GM20431 (cell line): ENCODE measurements around the gene RNASET2.
"Not testable (repeated sequence)": the region's sequence is repeated elsewhere in the genome, so short reads cannot be mapped to it uniquely, and the experiment has no call there.

Experiments
- in situ Hi-C: fragments of 300-500 bp; cut with MseI, MboI; formaldehyde crosslinking; loops from one replicate; pipeline ENCODE4 v1.15.0; 2020; ENCODE audit warnings: low sequenced_read_pairs; ENCODE audit not compliant: unreplicated experiment

RNASET2 gene

DNA sequence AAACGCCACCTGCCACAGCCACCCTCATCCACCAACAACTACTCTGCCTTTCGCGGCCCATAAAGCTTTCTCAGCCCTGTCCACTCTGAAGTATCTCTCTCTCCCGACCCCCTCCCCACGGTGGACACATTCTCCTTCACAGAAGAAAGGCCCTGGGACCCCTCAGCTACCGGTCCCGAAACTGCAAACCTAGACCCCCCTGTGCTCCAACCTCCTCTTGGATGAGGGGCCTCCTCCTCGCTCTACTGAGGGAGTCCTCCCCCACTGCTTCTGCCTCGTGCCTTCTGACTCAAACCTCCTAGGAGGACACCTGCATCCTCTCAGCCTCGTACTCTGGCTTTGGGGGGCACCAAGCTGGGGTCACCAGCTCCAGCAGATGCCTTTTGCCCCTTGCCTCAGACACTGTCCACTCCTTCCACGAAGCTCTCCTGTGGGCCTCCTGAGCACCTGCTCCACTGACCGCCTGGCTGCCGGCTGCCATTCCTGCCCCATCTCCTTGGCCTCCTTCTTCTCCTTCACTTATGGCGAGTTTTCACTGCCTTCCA is 24.9 kb downstream of the RNASET2 start:
- in situ Hi-C loops = loop anchor here (25.0 kb wide), 1 partner anchor 144 kb away; no protein-coding TSS in a partner anchor

DNA sequence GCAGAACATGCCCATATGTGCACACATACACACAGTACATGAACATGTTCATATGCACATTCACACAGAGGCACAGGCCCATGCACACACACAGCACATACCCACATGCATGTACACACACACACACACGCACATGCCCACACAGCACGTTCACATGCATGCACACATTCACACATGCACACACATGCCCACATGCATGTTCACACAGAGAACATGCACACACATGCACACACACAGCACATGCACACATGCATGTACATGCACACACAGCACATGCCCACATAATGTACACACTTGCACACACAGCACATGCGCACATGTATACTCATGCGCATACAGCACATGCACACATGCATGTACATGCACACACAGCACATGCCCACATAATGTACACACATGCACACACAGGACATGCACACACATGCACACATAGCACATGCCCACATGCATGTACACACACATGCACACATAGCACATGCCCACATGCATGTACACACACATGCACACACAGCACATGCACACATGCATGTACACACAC is 25.9 kb downstream of the RNASET2 start:
- in situ Hi-C loops = loop anchor here (25.0 kb wide), 1 partner anchor 143 kb away; no protein-coding TSS in a partner anchor

DNA sequence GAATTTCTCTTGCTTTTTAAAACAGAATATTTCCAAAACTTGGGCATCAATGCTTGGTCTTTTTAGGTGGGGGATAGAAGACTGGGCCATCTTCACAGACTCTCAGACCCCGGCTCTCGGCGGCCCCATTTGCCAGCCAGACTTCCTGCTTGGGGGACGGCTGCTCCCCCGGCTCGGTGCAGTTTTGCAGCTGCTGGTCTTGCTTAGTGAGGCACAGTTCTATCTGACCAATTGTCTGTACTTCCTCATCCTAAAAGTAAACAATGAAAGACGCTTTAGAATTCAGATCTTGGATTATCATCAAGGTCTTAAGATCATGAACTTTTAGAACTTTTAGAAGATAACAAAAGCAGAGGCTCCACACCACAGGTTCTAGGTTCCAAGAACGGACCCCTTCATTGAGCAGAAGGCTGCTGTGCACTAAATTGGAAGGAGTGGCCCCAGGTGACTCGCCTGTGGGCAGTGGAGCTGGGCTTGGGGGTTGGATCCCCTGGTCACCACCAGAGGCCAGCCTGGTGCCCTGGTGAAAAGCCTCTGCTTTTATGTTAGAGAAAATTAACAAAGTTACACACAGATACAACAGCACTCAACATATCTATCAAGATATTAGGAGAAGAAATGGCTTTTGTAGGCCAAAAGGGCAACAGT is 26.7 kb downstream of the RNASET2 start:
- in situ Hi-C loops = loop anchor here (25.0 kb wide), 1 partner anchor 142 kb away; no protein-coding TSS in a partner anchor

DNA sequence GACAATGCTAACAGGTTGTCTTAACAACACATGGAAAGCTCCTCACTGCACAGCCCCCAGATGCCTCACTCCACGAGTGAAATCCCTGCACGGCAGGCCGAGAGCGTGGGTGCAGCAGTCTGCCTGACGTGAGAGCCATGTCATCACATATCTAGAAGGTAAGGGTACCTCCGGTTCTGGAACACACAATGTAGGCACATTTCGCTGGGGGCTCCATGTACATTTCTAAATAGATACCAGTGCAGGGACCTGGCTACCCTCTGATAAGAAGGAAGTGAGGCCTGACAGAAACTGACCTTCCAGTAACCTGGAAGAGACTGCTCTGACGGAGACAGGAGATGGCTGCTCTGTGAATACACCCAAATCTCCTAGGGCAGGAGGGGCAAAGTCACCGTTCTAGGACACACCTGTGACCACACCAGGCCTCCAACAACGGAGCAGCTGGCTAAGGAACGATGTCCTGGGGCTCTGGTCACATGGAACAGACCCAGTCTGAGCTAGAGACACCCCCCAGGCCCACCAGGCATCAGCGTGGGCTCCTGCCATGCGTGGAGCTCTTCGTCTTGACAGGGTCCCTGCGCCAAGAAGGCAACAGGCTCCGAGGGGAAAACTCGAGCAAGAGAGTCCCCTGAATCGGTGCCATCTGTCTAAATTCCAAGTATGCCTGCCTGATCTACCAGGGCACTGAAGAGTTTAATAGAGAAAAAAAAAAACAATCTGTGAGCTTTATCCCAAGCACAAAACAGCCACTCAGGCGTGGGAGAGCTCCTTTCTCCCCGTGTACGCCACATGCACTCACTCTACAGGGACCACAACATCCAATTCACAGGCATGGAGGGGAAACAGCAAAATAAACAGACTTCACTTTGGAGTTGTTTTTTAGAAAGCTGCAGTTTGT is 27.5 kb downstream of the RNASET2 start:
- in situ Hi-C loops = loop anchor here (25.0 kb wide), 1 partner anchor 142 kb away; no protein-coding TSS in a partner anchor

DNA sequence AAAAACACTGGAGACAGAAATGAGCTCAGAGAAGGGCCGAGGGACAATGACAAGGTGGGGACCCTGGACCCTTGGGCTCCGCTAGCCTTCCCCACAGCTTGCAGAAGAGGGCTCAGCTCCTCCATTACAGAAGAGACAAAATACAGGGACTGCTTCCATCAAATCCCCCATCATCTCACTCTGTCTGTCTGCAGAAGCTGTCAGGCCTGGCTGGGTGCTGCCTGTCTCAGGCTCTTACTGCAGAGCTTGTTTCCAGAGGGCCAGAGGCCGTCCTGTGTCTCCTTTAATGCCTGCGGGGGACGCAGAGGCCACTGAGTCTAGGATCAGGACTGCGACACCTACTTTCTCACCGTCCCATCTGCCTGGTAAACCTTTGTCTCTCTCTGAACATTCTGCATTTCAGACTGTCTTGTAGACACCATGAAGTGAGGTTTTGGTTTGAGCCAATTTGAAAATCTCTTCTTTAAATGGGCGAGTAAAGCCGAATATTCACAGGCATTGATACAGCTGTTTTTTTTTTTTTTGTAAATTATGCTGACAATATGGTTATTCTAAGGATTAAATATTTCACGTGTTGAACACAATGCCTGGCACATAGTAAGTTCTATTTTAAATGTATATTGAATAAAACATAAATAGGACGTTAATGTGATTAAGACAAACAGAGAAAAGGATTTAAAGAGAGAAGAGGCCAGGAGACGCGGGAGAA is 28.3 kb downstream of the RNASET2 start:
- in situ Hi-C loops = loop anchor here (25.0 kb wide), 1 partner anchor 141 kb away; no protein-coding TSS in a partner anchor

DNA sequence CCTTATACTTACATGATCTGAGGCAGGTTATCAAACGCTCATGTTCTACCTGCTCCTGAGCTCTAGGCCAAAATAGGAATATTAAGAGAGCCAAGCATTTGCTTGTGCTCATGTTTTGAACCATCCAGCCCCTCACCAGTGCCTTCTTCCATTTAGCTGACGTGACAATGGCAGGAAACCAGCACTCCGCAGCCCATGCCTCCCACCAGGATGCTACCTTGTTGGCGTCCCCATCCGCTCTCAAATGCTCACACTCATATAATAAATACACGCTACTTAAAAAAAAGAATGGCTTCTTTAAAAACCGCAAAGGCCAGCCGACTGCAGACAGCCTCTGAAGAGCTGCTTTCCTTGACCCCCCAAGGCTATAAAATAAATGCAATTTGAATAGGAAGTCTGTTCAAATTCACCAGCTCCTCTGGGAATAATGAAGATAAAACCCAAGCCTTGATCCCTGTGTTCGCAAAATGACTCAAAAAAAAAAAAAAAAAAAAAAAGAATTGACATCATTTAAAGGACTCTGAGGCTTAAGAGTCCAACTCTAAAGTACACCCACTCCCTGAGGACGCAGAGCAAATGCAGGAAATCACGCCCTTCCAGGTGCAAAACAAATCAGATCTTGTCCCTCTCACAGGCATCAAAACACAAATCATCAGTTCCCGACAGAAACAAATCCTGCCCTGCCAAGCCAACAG is 29.0 kb downstream of the RNASET2 start:
- in situ Hi-C loops = loop anchor here (25.0 kb wide), 1 partner anchor 140 kb away; no protein-coding TSS in a partner anchor

DNA sequence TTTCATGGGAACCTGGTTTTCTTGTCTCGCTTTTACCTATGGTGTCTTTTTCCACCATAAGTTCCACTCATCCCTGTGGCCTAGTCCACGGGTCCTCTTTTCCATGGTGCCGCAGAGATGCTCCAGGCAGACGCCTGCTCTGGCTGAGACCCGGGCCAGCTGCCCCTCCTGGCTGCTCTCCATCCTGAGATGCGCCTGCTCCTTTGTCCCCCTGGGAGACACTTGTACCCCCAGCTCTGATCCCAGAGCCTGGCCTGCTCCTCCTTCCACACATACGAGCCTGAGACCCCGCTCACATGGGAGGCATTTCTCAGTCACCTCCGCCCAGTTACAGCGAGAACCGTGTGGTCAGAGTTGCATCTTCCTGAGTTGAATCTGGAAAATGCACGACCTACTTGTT is 29.6 kb downstream of the RNASET2 start:
- in situ Hi-C loops = loop anchor here (25.0 kb wide), 1 partner anchor 139 kb away; no protein-coding TSS in a partner anchor

DNA sequence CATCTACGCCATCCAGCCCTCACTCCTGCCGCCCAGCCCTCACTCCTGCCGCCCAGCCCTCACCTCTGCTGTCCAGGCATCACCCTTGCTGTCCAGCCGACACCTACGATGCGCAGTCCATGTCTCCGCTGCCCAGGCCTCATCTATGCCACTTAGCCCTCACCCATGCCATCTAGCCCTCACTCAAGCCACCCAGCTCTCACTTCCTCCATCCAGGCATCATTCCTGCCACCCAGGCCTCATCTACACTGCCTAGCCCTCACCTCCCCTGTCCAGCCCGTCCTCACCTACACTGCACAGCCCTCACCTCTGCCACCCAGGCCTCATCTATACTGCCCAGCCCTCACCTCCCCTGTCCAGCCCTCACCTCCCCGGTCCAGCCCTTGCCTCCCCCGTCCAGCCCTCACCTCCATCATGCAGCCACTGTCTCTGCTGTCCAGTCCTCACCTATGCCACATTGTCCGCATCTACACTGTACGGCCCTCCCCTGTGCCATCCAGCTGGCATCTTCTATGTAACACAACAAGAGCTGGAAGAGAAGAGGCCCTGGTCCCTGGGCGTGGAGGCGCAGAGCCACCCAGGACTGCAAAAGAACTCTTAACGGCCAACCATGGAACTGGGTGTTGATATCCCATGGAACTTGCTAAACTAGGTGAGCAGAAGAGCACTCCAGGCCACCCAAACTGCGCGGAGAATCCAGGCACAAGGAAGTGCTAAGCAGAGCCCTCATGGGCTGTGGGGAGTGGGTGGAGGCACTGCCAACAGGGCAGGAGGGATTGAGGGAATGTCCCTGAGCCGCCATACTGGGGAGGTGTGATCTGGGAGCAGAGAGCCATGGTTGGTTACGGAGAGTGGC is 31.0 kb downstream of the RNASET2 start:
- in situ Hi-C loops = loop anchor here (25.0 kb wide), 1 partner anchor 138 kb away; no protein-coding TSS in a partner anchor

DNA sequence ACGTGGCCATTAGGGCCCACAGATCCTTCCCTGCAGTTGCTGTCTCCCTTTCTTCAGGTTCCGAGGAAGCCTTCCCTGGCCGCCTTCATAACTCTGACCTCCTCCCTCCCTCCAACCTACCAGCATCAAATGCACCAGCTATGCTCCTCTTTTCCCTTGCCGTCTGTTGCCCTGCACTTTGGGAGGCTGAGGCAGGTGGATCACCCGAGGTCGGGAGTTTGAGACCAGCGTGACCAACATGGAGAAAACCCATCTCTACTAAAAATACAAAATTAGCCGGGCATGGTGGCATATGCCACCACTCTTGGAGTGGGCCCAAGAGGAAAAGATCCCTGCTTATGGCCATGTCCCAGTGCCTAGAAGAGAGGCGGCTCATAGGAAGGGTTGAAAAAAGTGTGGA is 31.8 kb downstream of the RNASET2 start:
- in situ Hi-C loops = no loop called here

DNA sequence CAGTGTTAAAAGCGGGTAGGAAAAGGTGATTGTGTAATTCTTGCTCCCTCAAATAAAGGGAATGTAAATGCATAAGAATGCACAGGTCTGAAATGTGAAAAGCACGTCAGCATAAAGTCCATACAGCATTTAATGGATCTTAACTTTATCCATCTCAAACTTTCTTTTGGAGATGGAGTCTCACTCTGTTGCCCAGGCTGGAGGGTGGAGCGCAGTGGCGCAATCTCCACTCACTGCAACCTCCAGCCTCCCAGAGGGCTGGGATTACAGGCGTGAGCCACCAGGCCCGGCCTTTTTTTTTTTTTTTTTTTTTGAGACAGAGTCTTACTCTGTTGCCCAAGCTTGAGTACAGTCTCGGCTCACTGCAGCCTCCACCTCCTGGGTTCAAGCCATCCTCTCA is 33.4 kb downstream of the RNASET2 start:
- in situ Hi-C loops = no loop called here

DNA sequence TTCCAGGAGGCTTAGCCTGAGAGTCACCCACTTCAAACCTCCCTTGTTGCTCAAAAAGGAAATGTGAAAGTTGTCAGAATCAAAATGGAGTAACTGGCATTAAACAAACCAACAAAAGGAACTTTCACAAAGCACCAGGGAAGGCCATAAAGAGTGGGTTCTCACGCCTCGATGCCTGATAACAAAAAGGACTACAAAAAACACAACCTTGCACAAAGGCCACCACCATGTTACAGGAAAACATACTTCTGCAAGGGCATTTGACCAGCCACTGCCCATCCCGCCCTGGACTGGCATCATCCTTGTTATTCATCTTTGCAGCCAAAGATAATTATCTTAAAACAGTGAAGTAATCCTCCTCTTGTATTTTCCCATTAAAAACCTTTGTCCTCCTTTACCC is 34.8 kb downstream of the RNASET2 start:
- in situ Hi-C loops = no loop called here

DNA sequence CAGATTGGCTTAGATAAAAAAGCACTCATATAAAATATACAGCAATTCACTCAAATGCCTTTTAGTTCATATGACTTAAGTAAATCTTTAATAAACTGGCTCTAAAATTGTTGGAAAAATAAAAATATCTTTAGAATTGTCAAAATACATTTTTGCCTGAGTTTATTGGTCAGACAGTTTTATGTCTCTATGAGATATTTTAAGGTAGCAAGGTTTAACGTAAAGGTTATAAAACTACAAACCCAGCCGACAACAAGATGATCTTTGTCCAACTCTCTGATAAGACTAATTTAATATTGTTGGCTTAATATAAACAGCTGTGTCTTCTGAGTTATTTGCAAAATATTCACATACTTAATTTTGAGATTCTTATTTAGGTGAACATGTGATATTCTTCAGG is 39.5 kb downstream of the RNASET2 start:
- in situ Hi-C loops = no loop called here

DNA sequence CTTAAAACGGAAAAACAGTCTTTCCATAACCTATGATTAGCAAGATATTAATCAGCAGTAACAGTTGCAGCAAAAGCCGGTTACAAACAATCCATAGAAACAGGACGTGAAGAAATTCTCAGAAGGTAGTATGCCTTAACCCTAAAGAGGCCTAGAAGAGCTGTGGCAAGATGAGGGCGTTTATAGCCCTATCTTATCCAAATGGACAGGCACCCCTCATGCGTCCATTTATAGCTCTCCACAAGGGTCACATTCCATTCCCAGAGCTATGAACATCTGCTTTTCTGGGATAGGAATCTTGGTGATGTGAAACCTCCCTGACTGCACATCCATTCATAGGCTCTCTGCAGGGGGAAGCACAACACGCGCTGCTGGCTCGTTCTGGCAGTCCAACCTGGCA is 40.9 kb downstream of the RNASET2 start:
- in situ Hi-C loops = not testable (repeated sequence)

DNA sequence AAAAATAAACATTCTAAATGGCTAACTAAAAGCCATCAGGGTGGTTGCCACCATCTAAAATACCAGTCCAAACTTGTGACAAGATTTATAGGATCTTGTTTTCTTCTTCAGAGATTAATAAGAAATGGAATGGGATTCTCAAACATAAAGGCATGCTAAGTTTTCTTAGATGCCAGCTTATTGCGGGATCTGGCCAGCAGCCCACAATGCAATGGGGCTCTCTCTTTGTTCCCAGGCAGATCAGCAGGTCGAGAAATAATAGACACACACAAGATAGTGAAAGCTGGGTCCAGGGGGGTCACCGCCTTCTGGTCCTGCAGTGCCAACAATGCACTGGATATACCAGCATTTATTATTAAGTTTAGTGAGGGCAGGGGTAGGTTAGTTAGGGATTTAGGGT is 41.4 kb downstream of the RNASET2 start:
- in situ Hi-C loops = not testable (repeated sequence)

DNA sequence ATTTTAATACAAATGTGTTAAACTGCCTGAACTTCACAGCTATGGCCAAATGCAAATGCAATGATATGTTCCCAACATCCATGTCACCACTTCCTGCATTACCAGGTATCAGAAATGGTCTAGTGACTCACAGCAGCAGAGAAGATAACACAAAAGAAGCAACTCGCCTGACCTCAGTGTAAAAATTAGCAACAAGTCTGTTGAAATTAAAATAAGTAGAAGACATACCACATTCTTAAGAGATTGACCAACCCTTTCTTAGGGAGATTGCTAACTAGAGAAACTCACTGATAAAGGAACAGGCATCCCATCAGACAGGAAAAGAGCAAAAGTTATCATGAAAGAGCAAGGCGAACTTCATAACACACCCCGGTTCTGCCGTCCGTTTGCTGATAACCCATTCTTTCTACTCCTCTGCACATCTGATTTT is 45.1 kb downstream of the RNASET2 start:
- in situ Hi-C loops = no loop called here

DNA sequence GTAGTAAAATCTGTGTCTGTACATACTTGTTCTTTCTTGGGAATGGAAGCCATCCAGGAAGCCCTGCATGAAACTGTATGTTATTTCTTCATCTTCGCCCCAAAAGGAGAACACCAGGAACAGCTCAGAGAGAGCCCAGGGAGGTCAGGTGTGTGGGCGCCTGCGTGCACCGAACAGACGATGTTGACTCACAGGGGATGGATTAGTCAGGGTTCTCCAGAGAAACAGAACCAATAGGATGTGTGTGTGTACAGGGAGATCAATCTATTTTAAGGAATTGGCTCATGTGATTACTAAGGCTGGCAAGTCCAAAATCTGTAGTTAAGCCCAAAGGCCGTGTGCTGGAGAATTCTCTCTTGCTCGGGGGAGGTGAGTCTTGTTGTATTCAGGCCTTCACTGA is 45.7 kb downstream of the RNASET2 start:
- in situ Hi-C loops = no loop called here

DNA sequence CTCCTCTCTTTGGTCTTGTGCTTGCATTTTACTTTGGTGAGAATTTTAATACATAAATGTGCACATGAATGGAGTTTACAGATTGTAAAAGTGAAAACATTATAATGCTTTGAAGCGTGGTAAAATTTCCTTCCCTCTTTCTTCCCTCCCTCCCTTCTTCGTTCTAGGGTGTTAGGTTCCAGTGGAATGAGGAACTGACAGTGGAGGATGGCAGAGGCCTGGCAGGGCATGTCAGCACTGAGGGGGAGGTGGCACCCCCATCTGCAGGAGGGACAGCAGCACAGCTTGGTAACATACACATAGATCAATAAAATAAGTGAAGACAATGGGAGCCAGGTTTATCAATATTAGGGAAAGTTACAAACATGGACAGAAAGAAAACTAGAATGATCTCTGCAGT is 47.5 kb downstream of the RNASET2 start:
- in situ Hi-C loops = no loop called here
